Measurements from ENCODE around the gene ADORA1.
A peak's percentile ranks its signal among the peaks of the same experiment; 100 is the strongest.

The ADORA1 gene

GRCh38 chr1:203142124-203142523 lies 14.6 kb downstream of the ADORA1 start:
- no peak for TF ChIP-seq CTCF (conservative IDR thresholded peaks at IDR 0.05; ENCODE audit: control insufficient read depth, insufficient read depth, low read depth, low read length)
- DNase-seq (ENCODE audit: low read depth): no peak
- no peak overlapping the region for H3K4me3 ChIP-seq (ENCODE audit: control insufficient read depth, low read depth, low read length)

GRCh38 chr1:203142684-203143408 lies 15.3 kb downstream of the ADORA1 start:
- no peak for TF ChIP-seq CTCF (conservative IDR thresholded peaks at IDR 0.05; ENCODE audit: control insufficient read depth, insufficient read depth, low read depth, low read length)
- no peak overlapping the region for H3K4me3 ChIP-seq (ENCODE audit: control insufficient read depth, low read depth, low read length)
- DNase-seq (ENCODE audit: low read depth): no peak

GRCh38 chr1:203143641-203144040 lies 16.1 kb downstream of the ADORA1 start:
- TF ChIP-seq CTCF (conservative IDR thresholded peaks at IDR 0.05; ENCODE audit: control insufficient read depth, insufficient read depth, low read depth, low read length): no peak
- H3K4me3 ChIP-seq (ENCODE audit: control insufficient read depth, low read depth, low read length): no peak overlapping the region
- no peak for DNase-seq (ENCODE audit: low read depth)

- TF ChIP-seq CTCF (conservative IDR thresholded peaks at IDR 0.05; ENCODE audit: control insufficient read depth, insufficient read depth, low read depth, low read length): no peak
- no peak overlapping the region for H3K4me3 ChIP-seq (ENCODE audit: control insufficient read depth, low read depth, low read length)
- peak; percentile 6 for DNase-seq (ENCODE audit: low read depth)
These were observed 17.1 kb downstream of the ADORA1 start for GRCh38 chr1:203144661-203145060.

- TF ChIP-seq CTCF (conservative IDR thresholded peaks at IDR 0.05; ENCODE audit: control insufficient read depth, insufficient read depth, low read depth, low read length): no peak
- no peak for DNase-seq (ENCODE audit: low read depth)
- H3K4me3 ChIP-seq (ENCODE audit: control insufficient read depth, low read depth, low read length): no peak overlapping the region
These were observed 18.0 kb downstream of the ADORA1 start for GRCh38 chr1:203145321-203146041.

GRCh38 chr1:203146042-203146369 lies 18.5 kb downstream of the ADORA1 start:
- DNase-seq (ENCODE audit: low read depth): no peak
- no peak for TF ChIP-seq CTCF (conservative IDR thresholded peaks at IDR 0.05; ENCODE audit: control insufficient read depth, insufficient read depth, low read depth, low read length)
- H3K4me3 ChIP-seq (ENCODE audit: control insufficient read depth, low read depth, low read length): no peak overlapping the region

Data from fibroblast of mammary gland (primary cell).